NK-92 treated with Interleukin-12 subunit alpha and Interleukin-12 subunit beta, amount 100 ng/mL, for 24 hours (cell line): ENCODE data around the gene USP30.
A peak's percentile ranks its signal among the peaks of the same experiment; 100 is the strongest.
"Not testable (repeated sequence)": the region's sequence is repeated elsewhere in the genome, so short reads cannot be mapped to it uniquely, and the experiment has no call there.

Source experiments
- DNase-seq: peaks from one replicate; lab custom pipeline; 2025; lab: John Stamatoyannopoulos, UW

The USP30 gene

GRCh38 chr12:109052097-109052413, 321 bp upstream of the USP30 start:
- DNase-seq = no peak

- DNase-seq = no peak
Measured at GRCh38 chr12:109053382-109054123, 1.2 kb downstream of the USP30 start.

- DNase-seq = not testable (repeated sequence)
Measured at GRCh38 chr12:109054124-109054513, 1.7 kb downstream of the USP30 start.

- DNase-seq = no peak
Measured at GRCh38 chr12:109054520-109054919, 2.1 kb downstream of the USP30 start.

GRCh38 chr12:109056891-109057290, 4.5 kb downstream of the USP30 start:
- no peak for DNase-seq

- no peak for DNase-seq
Measured at GRCh38 chr12:109057376-109057775, 5.0 kb downstream of the USP30 start.

- no peak for DNase-seq
Measured at GRCh38 chr12:109058773-109059172, 6.4 kb downstream of the USP30 start.

GRCh38 chr12:109064143-109064542, 11.8 kb downstream of the USP30 start:
- DNase-seq = no peak

GRCh38 chr12:109065154-109065852, 12.9 kb downstream of the USP30 start:
- no peak for DNase-seq

GRCh38 chr12:109065853-109066193, 13.4 kb downstream of the USP30 start:
- DNase-seq = no peak

GRCh38 chr12:109069307-109070271, 17.2 kb downstream of the USP30 start:
- DNase-seq = no peak

- DNase-seq = no peak
Measured at GRCh38 chr12:109074866-109075265, 22.5 kb downstream of the USP30 start.

GRCh38 chr12:109082751-109083150, 30.4 kb downstream of the USP30 start:
- no peak for DNase-seq

GRCh38 chr12:109084425-109084824, 32.0 kb downstream of the USP30 start:
- no peak for DNase-seq

GRCh38 chr12:109085590-109085989, 33.2 kb downstream of the USP30 start:
- no peak for DNase-seq

- DNase-seq = no peak
Measured at GRCh38 chr12:109087250-109087649, 34.9 kb downstream of the USP30 start.

- DNase-seq = no peak
Measured at GRCh38 chr12:109088818-109089217, 36.4 kb downstream of the USP30 start.

GRCh38 chr12:109089683-109090082, 37.3 kb downstream of the USP30 start:
- DNase-seq = no peak

- no peak for DNase-seq
Measured at GRCh38 chr12:109092497-109093021, 40.2 kb downstream of the USP30 start.

- peak; percentile 85 for DNase-seq
Measured at GRCh38 chr12:109093022-109093918, 40.9 kb downstream of the USP30 start, which contains the start of gene ALKBH2. Gene ALKBH2 (minus strand): TSS chr12:109093472. CDS start chr12:109092786, 686 bp downstream.

GRCh38 chr12:109097140-109097434, 44.7 kb downstream of the USP30 start:
- DNase-seq = no peak
